OCI-LY7 (cell line): ENCODE measurements around the gene PIM3. TPM values are rescaled to one million over a fixed set of nuclear protein-coding genes. Genes with fewer than 3 reads are reported as not detected.
A peak's percentile ranks its signal among the peaks of the same experiment; 100 is the strongest.

Source experiments
- BruUV-seq: library from RNA; stranded (reverse); fragments of 400-500 nt; replicated peaks from 2 replicates; lab custom pipeline; 2021; lab: Mats Ljungman, UMichigan
- CTCF ChIA-PET: fragments of 300-600 bp; sonication (Branson Sonifier 250); formaldehyde crosslinking; loops from one replicate; lab custom pipeline; 2022; ENCODE audit warnings: antibody characterized with exemption; ENCODE audit not compliant: unreplicated experiment; lab: Charles Lee
- POLR2A ChIA-PET: fragments of 300-600 bp; sonication (Branson Sonifier 250); formaldehyde crosslinking; loops from one replicate; lab custom pipeline; 2022; ENCODE audit warnings: antibody characterized with exemption; lab: Charles Lee
- DNase-seq: peaks from one replicate; pipeline ENCODE4 v3.0.0-alpha.2; 2015; ENCODE audit warnings: low spot score
- H2AFZ ChIP-seq: fragments of 200-600 bp; sonication (generic), shearing (Covaris generic); 2 replicates; pipeline ENCODE4 v1.6.1; 2014; ENCODE audit warnings: mild to moderate bottlenecking, antibody characterized with exemption, low read length, moderate library complexity
- H3K27ac ChIP-seq: fragments of 200-600 bp; sonication (generic); 2 replicates; pipeline ENCODE4 v1.5.1; 2014; ENCODE audit warnings: mixed run types, low read depth, mild to moderate bottlenecking, moderate library complexity, low read length, inconsistent platforms; ENCODE audit not compliant: poor library complexity, severe bottlenecking
- H3K36me3 ChIP-seq: fragments of 200-600 bp; sonication (generic); 2 replicates; pipeline ENCODE4 v1.6.1; 2014; ENCODE audit warnings: mild to moderate bottlenecking, antibody characterized with exemption, low read length, moderate library complexity, mixed read lengths; ENCODE audit not compliant: insufficient read depth
- H3K4me1 ChIP-seq: fragments of 200-600 bp; sonication (generic); 2 replicates; pipeline ENCODE4 v1.5.1; 2014; ENCODE audit warnings: mild to moderate bottlenecking, low read length; ENCODE audit not compliant: insufficient read depth, poor library complexity, severe bottlenecking
- H3K4me2 ChIP-seq: fragments of 200-600 bp; sonication (generic); 2 replicates; pipeline ENCODE4 v1.6.1; 2014; ENCODE audit warnings: mild to moderate bottlenecking, low read length
- H3K4me3 ChIP-seq: fragments of 200-600 bp; sonication (generic); 2 replicates; pipeline ENCODE4 v1.5.1; 2014; ENCODE audit warnings: mild to moderate bottlenecking, low read depth, low read length; ENCODE audit not compliant: poor library complexity, severe bottlenecking
- H3K79me2 ChIP-seq: fragments of 200-600 bp; sonication (generic); 2 replicates; pipeline ENCODE4 v1.6.1; 2016; ENCODE audit warnings: low read depth, mild to moderate bottlenecking, low read length, moderate library complexity, mixed read lengths; ENCODE audit not compliant: insufficient read depth
- H3K9me2 ChIP-seq: fragments of 200-600 bp; sonication (generic); 2 replicates; pipeline ENCODE4 v1.6.1; 2016; ENCODE audit warnings: mild to moderate bottlenecking, low read length, mixed read lengths; ENCODE audit not compliant: insufficient read depth
- H3K9me3 ChIP-seq: fragments of 200-600 bp; sonication (generic); 2 replicates; pipeline ENCODE4 v1.6.1; 2014; ENCODE audit warnings: mild to moderate bottlenecking, mixed run types, low read length, mixed read lengths
- H4K20me1 ChIP-seq: fragments of 200-600 bp; sonication (generic); 2 replicates; pipeline ENCODE4 v1.6.1; 2014; ENCODE audit warnings: mild to moderate bottlenecking, antibody characterized with exemption, low read length, moderate library complexity, mixed read lengths; ENCODE audit not compliant: insufficient read depth
- EZH2phosphoT487 ChIP-seq: fragments of 200-600 bp; sonication (generic); IDR thresholded peaks from 2 replicates; pipeline ENCODE4 v1.6.1; 2018; ENCODE audit warnings: low read depth, borderline replicate concordance, mild to moderate bottlenecking, mixed run types, antibody characterized with exemption, low read length, moderate library complexity, mixed read lengths
- intact Hi-C: fragments of 100-400 bp; cut with micrococcal nuclease; formaldehyde crosslinking; loops from one replicate; pipeline ENCODE4 v1.10.0; 2022; ENCODE audit not compliant: unreplicated experiment
- total RNA-seq, 2 experiments: library from RNA; depleted of rRNA in 1 of 2; stranded (reverse); fragments of >200 nt in 1 of 2; shearing (Covaris generic) in 1 of 2; gene quantifications; 2 replicates each; pipeline ENCODE4 v1.2.3, GENCODE V29; 2014 to 2022
- TF ChIP-seq, protein P1 (sequence below): fragments of 200-600 bp; sonication (generic); conservative IDR thresholded peaks from 2 replicates; pipeline ENCODE4 v1.5.1; 2014; ENCODE audit warnings: mild to moderate bottlenecking, antibody characterized with exemption, low read length, moderate library complexity, mixed read lengths

Gene PIM3
- total RNA-seq, 2 experiments from 2014 or later, result 60.5 to 81.7 TPM

DNA sequence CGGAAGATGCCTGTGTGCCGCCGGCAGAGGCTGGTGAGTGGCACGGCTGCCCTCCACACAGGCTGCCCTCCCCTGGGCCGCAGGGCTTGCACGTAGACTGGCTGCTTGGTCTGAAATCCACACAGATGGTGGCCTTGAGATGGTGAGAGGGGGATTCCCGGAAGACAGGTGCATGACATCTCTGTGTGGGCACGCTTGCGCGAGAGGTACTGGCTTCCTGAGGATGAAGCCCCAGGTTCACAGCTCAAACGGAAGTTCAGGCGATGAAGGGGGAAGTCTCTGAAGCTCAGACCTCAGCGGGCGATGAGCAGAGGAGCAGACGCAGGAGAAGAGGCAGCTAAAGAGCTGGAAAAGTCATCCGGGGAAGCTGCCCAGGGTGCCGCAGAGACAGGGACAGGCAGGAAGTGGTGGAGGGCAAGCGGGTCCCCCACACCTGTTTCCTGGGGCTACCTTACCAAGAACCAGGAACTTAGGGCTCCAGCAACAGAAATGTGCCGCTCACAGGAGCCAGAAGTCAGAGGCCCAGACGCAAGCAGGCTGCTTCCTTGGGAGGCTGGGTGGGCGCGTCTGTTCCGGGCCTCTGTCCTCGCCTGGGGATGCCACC lies 34.9 kb upstream of the PIM3 start:
- Histone ChIP-seq H3K36me3 (no peaks in the 10 kb centered on the region), H3K27ac (peak overlapping the region; percentile 92), H3K9me2 (no peaks in the 10 kb centered on the region), H2AFZ (peak overlapping the region; percentile 80), H3K4me3 (peak overlapping the region; percentile 59), H3K4me1 (peaks cover 48% of the 10 kb centered on the region), H3K79me2 (no peaks in the 10 kb centered on the region), H4K20me1 (no peaks in the 10 kb centered on the region), H3K9me3 (no peaks in the 10 kb centered on the region), H3K4me2 (peak overlapping the region; percentile 75)
- intact Hi-C loops, result loop anchor here (1.0 to 5.0 kb wide), 2 partner anchors 158 to 222 kb away; no protein-coding TSS in a partner anchor
- no TSS peak for BruUV-seq
- ChIA-PET CTCF (interaction anchor here (0.6 kb wide), 1 partner anchor 71 kb away, joined by 3 read pairs; no protein-coding TSS in a partner anchor), POLR2A (interaction anchor here (0.7 to 0.8 kb wide), 3 partner anchors 55 to 597 kb away, joined by 3 to 4 read pairs (median 3); no protein-coding TSS in a partner anchor)
- TF ChIP-seq EZH2phosphoT487, result no peak
- TF ChIP-seq, protein P1, sequence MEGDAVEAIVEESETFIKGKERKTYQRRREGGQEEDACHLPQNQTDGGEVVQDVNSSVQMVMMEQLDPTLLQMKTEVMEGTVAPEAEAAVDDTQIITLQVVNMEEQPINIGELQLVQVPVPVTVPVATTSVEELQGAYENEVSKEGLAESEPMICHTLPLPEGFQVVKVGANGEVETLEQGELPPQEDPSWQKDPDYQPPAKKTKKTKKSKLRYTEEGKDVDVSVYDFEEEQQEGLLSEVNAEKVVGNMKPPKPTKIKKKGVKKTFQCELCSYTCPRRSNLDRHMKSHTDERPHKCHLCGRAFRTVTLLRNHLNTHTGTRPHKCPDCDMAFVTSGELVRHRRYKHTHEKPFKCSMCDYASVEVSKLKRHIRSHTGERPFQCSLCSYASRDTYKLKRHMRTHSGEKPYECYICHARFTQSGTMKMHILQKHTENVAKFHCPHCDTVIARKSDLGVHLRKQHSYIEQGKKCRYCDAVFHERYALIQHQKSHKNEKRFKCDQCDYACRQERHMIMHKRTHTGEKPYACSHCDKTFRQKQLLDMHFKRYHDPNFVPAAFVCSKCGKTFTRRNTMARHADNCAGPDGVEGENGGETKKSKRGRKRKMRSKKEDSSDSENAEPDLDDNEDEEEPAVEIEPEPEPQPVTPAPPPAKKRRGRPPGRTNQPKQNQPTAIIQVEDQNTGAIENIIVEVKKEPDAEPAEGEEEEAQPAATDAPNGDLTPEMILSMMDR, result no peak
- peak; percentile 91 for DNase-seq

DNA sequence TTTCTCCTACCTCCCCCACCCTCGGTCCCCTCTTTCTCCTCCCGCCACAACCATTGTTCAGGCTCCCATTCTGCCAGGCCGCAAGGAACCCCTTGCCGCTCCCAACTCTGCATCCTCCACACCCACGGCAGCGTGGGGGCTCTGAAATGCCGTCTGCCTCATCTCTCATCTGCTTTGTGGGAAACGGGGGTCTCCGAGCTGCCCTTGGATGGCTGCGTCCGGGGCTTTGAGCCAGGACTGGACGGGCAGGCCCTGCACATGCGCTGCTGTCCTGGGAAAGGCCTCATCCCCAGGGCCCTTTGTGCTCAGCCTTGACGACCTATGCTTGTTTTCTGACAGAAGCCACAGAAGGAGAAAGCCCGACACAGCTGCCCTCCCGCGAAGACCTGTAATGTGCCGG lies 33.7 kb upstream of the PIM3 start:
- no peak for TF ChIP-seq EZH2phosphoT487
- Histone ChIP-seq H3K4me3 (no peak overlapping the region), H3K9me3 (no peaks in the 10 kb centered on the region), H3K79me2 (no peaks in the 10 kb centered on the region), H3K27ac (no peak overlapping the region), H3K36me3 (no peaks in the 10 kb centered on the region), H4K20me1 (no peaks in the 10 kb centered on the region), H3K4me2 (no peak overlapping the region), H3K4me1 (peaks cover 61% of the 10 kb centered on the region), H3K9me2 (no peaks in the 10 kb centered on the region), H2AFZ (no peak overlapping the region)
- ChIA-PET CTCF (no interaction called here), POLR2A (no interaction called here)
- no peak for DNase-seq
- BruUV-seq, result no TSS peak
- intact Hi-C loops, result loop anchor here (5.0 kb wide), 1 partner anchor 220 kb away; no protein-coding TSS in a partner anchor

DNA sequence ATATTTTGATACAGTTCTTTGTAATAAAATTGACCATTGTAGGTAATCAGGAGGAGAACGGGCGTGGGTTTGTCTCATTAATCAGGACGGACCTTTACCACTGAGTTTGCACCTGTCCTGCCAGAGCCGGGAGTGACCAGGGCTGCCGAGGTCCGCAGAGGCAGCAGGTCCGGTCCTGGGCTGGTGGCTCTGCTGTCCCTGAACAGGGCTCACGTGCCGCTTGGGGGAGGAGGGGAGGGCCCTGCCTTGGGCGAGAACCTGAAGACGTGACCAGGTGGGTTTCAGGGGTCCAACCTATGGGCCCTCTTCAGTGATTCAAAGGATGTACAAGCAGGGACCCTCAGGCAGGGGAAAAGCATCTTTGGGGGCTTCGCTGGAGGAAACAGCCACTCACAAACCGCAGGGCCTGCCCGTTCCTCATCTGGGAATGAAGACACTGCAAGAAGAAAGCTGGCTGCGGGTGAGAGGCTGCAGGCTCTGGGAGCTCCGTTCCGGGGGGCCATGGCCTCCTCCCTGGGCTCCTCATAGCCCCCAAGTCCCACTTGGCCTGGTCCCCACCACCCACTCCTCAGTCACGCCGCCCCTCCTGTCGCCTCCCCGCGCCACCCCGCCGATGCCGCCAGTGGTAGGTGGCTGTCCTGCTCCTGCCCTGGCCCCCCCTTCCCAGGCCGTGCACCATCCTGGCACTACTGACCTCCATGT lies 32.9 kb upstream of the PIM3 start:
- Histone ChIP-seq H2AFZ (no peak overlapping the region), H3K79me2 (no peaks in the 10 kb centered on the region), H3K4me1 (peaks cover 68% of the 10 kb centered on the region), H4K20me1 (no peaks in the 10 kb centered on the region), H3K36me3 (no peaks in the 10 kb centered on the region), H3K27ac (no peak overlapping the region), H3K4me3 (no peak overlapping the region), H3K9me2 (no peaks in the 10 kb centered on the region), H3K4me2 (no peak overlapping the region), H3K9me3 (no peaks in the 10 kb centered on the region)
- TF ChIP-seq, protein P1, result no peak
- no peak for TF ChIP-seq EZH2phosphoT487
- no peak for DNase-seq
- no TSS peak for BruUV-seq
- ChIA-PET CTCF (no interaction called here), POLR2A (no interaction called here)
- intact Hi-C loops, result loop anchor here (5.0 kb wide), 1 partner anchor 220 kb away; no protein-coding TSS in a partner anchor
